ENCODE measurements around the gene NDUFS2. TPM values are rescaled to one million over a fixed set of nuclear protein-coding genes. Genes with fewer than 3 reads are reported as not detected.

Gene NDUFS2
- total RNA-seq, 2 donors from 2014 or later: 148 to 311 TPM

- DNase-seq (ENCODE audit: low spot score): no peak
- peaks cover 0 to 37% of the 10 kb centered on the region in 2 donors for H3K4me1 ChIP-seq
- H3K27me3 ChIP-seq: no peaks in the 10 kb centered on the region
- no peak for TF ChIP-seq CTCF (IDR thresholded peaks at IDR 0.05)
- H3K36me3 ChIP-seq: peaks cover 16% of the 10 kb centered on the region
- no peak overlapping the region for H3K4me3 ChIP-seq
- H3K27ac ChIP-seq: no peak overlapping the region
- no peaks in the 10 kb centered on the region for H3K9me3 ChIP-seq
Measured at GRCh38 chr1:161188381-161188780, 13.8 kb upstream of the NDUFS2 start.

DNA sequence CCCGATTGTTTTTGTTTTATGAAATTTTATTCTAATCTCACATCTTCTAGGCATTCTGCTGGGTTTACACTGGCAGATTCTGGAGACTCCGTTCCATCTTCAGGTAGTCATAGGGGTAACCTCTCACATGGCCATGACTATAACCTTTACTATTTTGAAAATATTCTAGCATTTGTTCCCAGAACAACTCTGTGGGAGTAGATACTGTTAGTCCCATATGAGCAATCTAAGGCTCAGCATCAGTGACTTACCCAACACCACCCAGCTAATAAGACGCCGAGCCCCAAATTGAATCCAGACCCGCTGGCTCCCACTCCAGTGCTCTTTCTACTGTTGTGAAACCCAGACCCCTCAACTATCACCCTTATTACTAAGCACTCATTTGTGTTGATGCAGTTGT lies 13.1 kb upstream of the NDUFS2 start:
- Histone ChIP-seq H3K4me1 (peaks cover 0 to 43% of the 10 kb centered on the region in 2 donors), H3K27ac (no peak overlapping the region), H3K27me3 (no peaks in the 10 kb centered on the region), H3K4me3 (no peak overlapping the region), H3K36me3 (peaks cover 23% of the 10 kb centered on the region), H3K9me3 (no peaks in the 10 kb centered on the region)
- no peak for DNase-seq (ENCODE audit: low spot score)
- TF ChIP-seq CTCF (IDR thresholded peaks at IDR 0.05): no peak

GRCh38 chr1:161190962-161191521 lies 11.1 kb upstream of the NDUFS2 start:
- Histone ChIP-seq H3K4me1 (peaks cover 0 to 34% of the 10 kb centered on the region in 2 donors), H3K4me3 (no peak overlapping the region), H3K27ac (no peak overlapping the region), H3K27me3 (no peaks in the 10 kb centered on the region), H3K36me3 (peaks cover 39% of the 10 kb centered on the region), H3K9me3 (no peaks in the 10 kb centered on the region)
- no peak for DNase-seq (ENCODE audit: low spot score)
- no peak for TF ChIP-seq CTCF (IDR thresholded peaks at IDR 0.05)

- peaks cover 0 to 36% of the 10 kb centered on the region in 2 donors for H3K4me1 ChIP-seq
- no peak for TF ChIP-seq CTCF (IDR thresholded peaks at IDR 0.05)
- H3K36me3 ChIP-seq: peaks cover 45% of the 10 kb centered on the region
- no peaks in the 10 kb centered on the region for H3K9me3 ChIP-seq
- H3K4me3 ChIP-seq: no peak overlapping the region
- H3K27me3 ChIP-seq: no peaks in the 10 kb centered on the region
- H3K27ac ChIP-seq: no peak overlapping the region
- DNase-seq (ENCODE audit: low spot score): no peak
Measured at GRCh38 chr1:161191971-161192370, 10.2 kb upstream of the NDUFS2 start.

DNA sequence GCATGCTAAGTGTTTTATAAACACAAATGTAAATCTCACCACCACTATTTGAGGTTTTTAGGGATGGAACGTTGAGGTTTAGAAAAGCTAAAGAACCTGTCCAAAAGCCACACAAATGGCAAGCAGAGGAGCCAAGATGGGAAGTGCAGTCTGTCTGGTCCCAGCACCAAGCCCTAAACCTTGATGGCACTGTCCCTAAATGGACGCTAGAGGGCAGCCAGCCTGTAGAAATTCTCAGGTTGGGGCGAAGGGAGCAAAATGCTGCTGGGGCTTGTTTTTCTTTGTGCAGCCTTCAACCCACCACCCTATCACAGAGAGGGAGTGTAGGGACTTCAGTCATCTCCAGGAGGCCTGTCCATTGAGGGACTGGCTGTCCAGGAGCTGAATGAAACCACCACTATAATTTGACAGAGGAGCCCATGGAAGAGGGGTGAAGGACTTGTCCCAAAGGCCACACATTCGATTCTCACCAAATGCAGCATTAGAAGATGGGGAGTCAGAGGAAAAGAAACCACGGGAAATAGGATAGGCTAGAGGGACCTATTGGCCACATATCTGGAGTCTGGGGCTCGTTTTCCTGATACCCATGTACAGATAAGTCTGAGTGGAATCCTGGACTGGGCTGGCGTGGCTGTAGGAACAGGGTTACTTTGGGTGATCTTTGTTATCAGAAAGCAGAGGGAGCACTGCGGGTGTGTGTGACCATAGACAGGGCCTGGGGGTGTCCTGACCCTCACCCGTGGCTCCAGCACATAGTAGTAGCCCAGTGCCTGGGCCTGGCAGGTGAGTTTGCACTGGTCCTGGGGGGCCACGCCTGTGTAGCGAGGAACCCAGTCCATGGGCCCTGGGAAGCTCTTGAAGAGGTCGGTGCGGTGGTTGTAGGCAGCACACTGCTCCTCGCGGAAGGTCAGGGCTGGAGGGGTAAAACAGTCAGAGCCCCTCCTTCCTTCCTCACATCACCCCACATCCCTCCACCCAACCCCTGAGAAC lies 9.4 kb upstream of the NDUFS2 start:
- no peaks in the 10 kb centered on the region for H3K27me3 ChIP-seq
- peaks cover 45% of the 10 kb centered on the region for H3K36me3 ChIP-seq
- peak overlapping the region; percentile 29 to 33 for H3K27ac ChIP-seq
- DNase-seq (ENCODE audit: low spot score): no peak
- TF ChIP-seq CTCF (IDR thresholded peaks at IDR 0.05): peak; percentile 78 to 91
- H3K4me3 ChIP-seq: no peak overlapping the region
- H3K4me1 ChIP-seq: peaks cover 0 to 44% of the 10 kb centered on the region in 2 donors
- no peaks in the 10 kb centered on the region for H3K9me3 ChIP-seq
